Testis (tissue), 2 donors: ENCODE measurements around the gene ZNF234.

Source experiments
- CTCF ChIP-seq, 3 experiments: fragments of 450-650 bp in 2 of 3; fragments of 200-600 bp in 1 of 3; sonication (generic) in 1 of 3; IDR thresholded peaks; one replicate each; pipeline ENCODE4 v1.5.1; 2016 to 2019; ENCODE audit warnings: antibody characterized with exemption in 3 of 3, mild to moderate bottlenecking in 2 of 3, moderate library complexity in 1 of 3
- POLR2A ChIP-seq: fragments of 450-650 bp; IDR thresholded peaks from one replicate; pipeline ENCODE4 v1.6.1; 2017; ENCODE audit warnings: antibody characterized with exemption, mild to moderate bottlenecking, moderate library complexity

GRCh38 chr19:44111910-44112463 lies 29.4 kb upstream of the ZNF234 start:
- TF ChIP-seq CTCF (IDR thresholded peaks at IDR 0.05) = no peak
- no peak for TF ChIP-seq POLR2A
